ENCODE data around the gene TAF6. TPM values are rescaled to one million over a fixed set of nuclear protein-coding genes. Genes with fewer than 3 reads are reported as not detected.

Gene TAF6
- total RNA-seq, 1 donor from 2014 or later: 63.7 TPM

DNA sequence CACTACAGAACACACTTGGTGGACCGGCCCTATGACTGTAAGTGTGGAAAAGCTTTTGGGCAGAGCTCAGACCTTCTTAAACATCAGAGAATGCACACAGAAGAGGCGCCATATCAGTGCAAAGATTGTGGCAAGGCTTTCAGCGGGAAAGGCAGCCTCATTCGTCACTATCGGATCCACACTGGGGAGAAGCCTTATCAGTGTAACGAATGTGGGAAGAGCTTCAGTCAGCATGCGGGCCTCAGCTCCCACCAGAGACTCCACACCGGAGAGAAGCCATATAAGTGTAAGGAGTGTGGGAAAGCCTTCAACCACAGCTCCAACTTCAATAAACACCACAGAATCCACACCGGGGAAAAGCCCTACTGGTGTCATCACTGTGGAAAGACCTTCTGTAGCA is 55.0 kb downstream of the TAF6 start:
- no peaks in the 10 kb centered on the region for H3K27me3 Mint-ChIP-seq (ENCODE audit: low read depth)
- no peak overlapping the region for H3K4me3 Mint-ChIP-seq
- no peak for DNase-seq (ENCODE audit: low spot score in 2 of 2, unreplicated experiment in 2 of 2)
- peaks cover 6% of the 10 kb centered on the region for H3K4me1 Mint-ChIP-seq
- H3K9me3 Mint-ChIP-seq: peaks cover 17% of the 10 kb centered on the region
- peak overlapping the region; percentile 8 for H3K27ac Mint-ChIP-seq
- TF ChIP-seq, protein P1, sequence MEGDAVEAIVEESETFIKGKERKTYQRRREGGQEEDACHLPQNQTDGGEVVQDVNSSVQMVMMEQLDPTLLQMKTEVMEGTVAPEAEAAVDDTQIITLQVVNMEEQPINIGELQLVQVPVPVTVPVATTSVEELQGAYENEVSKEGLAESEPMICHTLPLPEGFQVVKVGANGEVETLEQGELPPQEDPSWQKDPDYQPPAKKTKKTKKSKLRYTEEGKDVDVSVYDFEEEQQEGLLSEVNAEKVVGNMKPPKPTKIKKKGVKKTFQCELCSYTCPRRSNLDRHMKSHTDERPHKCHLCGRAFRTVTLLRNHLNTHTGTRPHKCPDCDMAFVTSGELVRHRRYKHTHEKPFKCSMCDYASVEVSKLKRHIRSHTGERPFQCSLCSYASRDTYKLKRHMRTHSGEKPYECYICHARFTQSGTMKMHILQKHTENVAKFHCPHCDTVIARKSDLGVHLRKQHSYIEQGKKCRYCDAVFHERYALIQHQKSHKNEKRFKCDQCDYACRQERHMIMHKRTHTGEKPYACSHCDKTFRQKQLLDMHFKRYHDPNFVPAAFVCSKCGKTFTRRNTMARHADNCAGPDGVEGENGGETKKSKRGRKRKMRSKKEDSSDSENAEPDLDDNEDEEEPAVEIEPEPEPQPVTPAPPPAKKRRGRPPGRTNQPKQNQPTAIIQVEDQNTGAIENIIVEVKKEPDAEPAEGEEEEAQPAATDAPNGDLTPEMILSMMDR (IDR thresholded peaks at IDR 0.05; ENCODE audit: unreplicated experiment): no peak
- H3K36me3 Mint-ChIP-seq: peaks cover 56% of the 10 kb centered on the region

DNA sequence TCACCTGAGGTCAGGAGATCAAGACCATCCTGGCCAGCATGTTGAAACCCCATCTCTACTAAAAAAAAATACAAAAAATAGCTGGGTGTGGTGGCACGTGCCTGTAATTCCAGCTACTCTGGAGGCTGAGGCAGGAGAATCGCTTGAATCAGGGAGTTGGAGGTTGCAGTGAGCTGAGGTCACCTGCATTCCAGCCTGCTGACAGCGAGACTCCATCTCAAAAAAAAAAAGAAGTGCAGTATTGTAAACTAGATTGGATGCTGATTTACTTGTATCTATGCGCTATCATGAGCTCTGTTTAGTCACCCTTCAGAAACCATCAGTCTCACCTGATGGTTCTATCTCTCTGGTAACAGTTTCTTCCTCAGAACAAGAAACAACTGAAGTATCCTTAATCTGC is 55.8 kb downstream of the TAF6 start:
- DNase-seq (ENCODE audit: low spot score in 2 of 2, unreplicated experiment in 2 of 2): no peak
- H3K9me3 Mint-ChIP-seq: peaks cover 17% of the 10 kb centered on the region
- H3K36me3 Mint-ChIP-seq: peaks cover 63% of the 10 kb centered on the region
- H3K4me1 Mint-ChIP-seq: peaks cover 6% of the 10 kb centered on the region
- TF ChIP-seq, protein P1 (IDR thresholded peaks at IDR 0.05; ENCODE audit: unreplicated experiment): no peak
- no peak overlapping the region for H3K4me3 Mint-ChIP-seq
- H3K27ac Mint-ChIP-seq: no peak overlapping the region
- no peaks in the 10 kb centered on the region for H3K27me3 Mint-ChIP-seq (ENCODE audit: low read depth)

DNA sequence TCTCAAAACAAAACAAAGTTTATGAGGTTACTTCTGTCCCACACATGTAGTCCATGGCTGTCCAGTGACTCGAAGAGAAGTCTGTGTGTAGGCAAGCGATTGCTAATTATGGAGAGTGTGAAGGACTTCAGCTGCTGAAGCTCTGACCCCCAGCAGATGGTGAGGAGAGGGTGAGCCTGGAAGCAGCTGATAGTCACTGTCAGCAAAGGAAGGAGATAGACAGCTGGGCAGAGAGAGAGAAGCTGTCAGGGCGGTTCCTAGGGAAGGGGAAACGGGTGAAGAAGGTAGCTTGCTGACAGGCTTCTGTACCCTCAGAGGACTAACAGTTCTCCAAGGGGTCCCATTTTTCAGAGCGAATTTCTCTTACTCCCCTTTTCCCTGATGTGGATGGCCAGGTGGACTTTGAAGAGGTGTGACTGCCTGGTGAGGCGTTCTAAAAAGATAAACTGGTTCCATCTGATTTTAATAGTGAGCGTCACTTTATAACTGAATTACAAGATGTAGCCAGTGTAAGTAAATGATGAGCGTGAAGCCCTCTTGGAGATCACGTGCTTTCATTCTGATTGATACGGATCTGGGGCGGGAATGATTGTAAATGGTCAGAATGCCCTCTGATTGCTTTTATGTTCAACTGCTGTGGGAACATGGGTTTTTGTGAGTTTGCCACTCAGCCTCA is 57.5 kb downstream of the TAF6 start:
- H3K36me3 Mint-ChIP-seq: peaks cover 59% of the 10 kb centered on the region
- H3K9me3 Mint-ChIP-seq: peaks cover 7% of the 10 kb centered on the region
- no peaks in the 10 kb centered on the region for H3K27me3 Mint-ChIP-seq (ENCODE audit: low read depth)
- DNase-seq (ENCODE audit: low spot score in 2 of 2, unreplicated experiment in 2 of 2): no peak
- peaks cover 6% of the 10 kb centered on the region for H3K4me1 Mint-ChIP-seq
- TF ChIP-seq, protein P1 (IDR thresholded peaks at IDR 0.05; ENCODE audit: unreplicated experiment): no peak
- no peak overlapping the region for H3K27ac Mint-ChIP-seq
- H3K4me3 Mint-ChIP-seq: no peak overlapping the region

DNA sequence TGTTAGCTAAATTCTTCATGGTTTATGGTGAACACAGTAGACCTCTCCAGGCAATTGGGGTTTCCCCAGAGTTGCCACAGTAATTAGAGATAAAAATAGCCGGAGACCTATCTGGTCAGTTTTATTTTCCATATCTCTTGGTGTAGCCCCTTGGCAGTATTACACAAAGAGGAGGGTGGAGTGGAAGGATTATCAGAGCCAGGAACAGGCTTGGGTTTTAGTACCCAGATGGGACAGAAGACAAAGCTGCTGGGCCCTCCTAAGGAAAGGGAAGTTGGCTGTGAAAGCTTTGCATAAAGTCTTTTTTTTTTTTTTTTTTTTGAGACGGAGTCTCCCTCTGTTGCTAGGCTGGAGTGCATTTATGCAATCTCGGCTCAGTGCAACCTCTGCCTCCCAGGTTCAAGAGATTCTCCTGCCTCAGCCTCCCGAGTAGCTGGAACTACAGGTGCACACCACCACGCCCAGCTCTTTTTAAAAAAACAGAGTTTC is 59.9 kb downstream of the TAF6 start:
- peaks cover 46% of the 10 kb centered on the region for H3K36me3 Mint-ChIP-seq
- TF ChIP-seq, protein P1 (IDR thresholded peaks at IDR 0.05; ENCODE audit: unreplicated experiment): no peak
- H3K27me3 Mint-ChIP-seq (ENCODE audit: low read depth): no peaks in the 10 kb centered on the region
- H3K27ac Mint-ChIP-seq: no peak overlapping the region
- H3K4me1 Mint-ChIP-seq: no peaks in the 10 kb centered on the region
- no peak overlapping the region for H3K4me3 Mint-ChIP-seq
- peaks cover 3% of the 10 kb centered on the region for H3K9me3 Mint-ChIP-seq
- no peak for DNase-seq (ENCODE audit: low spot score in 2 of 2, unreplicated experiment in 2 of 2)

Small RNA genes lying within 50 kb of the gene (microRNA-seq; reads per million reads assigned to microRNA genes)
- gene MIR106B (9,726 reads per million, percentile 96 among the genes with 10 or more reads in this experiment), gene MIR25 (1,029 reads per million, percentile 81 among the genes with 10 or more reads in this experiment), gene MIR4658 (not detected), gene MIR93 (14,691 reads per million, percentile 96 among the genes with 10 or more reads in this experiment)

Other genes with a start within 250 kb of the TAF6 start
- 0.20 to 0.63 TPM (median 0.24 TPM) in 3 replicates for gene OR2AE1, start 242.3 kb downstream of the TAF6 start, total RNA-seq
- 13.1 to 14.1 TPM (median 13.6 TPM) in 3 replicates for gene TRIM4, start 199.8 kb downstream of the TAF6 start, total RNA-seq
- 0.27 to 0.54 TPM in 2 of 3 replicates, not detected in the other for gene GJC3, start 189.7 kb downstream of the TAF6 start, total RNA-seq
- 0.27 to 0.56 TPM in 2 of 3 replicates, not detected in the other for gene AZGP1, start 143.3 kb downstream of the TAF6 start, total RNA-seq
- 143 to 149 TPM (median 143 TPM) in 3 replicates for gene ZKSCAN1, start 103.8 kb downstream of the TAF6 start, total RNA-seq
- 17.0 to 17.6 TPM (median 17.4 TPM) in 3 replicates for gene ZSCAN21, start 69.6 kb downstream of the TAF6 start, total RNA-seq
- gene ZNF3, start 37.6 kb downstream of the TAF6 start, total RNA-seq: 78.6 to 85.9 TPM (median 81.1 TPM) in 3 replicates
- gene COPS6, start 30.4 kb downstream of the TAF6 start, total RNA-seq: 96.4 to 103 TPM (median 97.7 TPM) in 3 replicates
- 170 to 172 TPM (median 171 TPM) in 3 replicates for gene MCM7, start 18.0 kb downstream of the TAF6 start, total RNA-seq
- 23.5 to 26.8 TPM (median 25.6 TPM) in 3 replicates for gene AP4M1, start 17.7 kb downstream of the TAF6 start, total RNA-seq
- gene CNPY4, start 276 bp upstream of the TAF6 start, total RNA-seq: 26.1 to 27.9 TPM (median 27.4 TPM) in 3 replicates
- gene MBLAC1, start 7.6 kb upstream of the TAF6 start, total RNA-seq: 2.9 to 3.5 TPM (median 2.9 TPM) in 3 replicates
- 97.2 to 109 TPM (median 105 TPM) in 3 replicates for gene LAMTOR4, start 29.6 kb upstream of the TAF6 start, total RNA-seq
- 22.0 to 23.6 TPM (median 23.3 TPM) in 3 replicates for gene TRAPPC14, start 39.4 kb upstream of the TAF6 start, total RNA-seq
- 9.4 to 10.1 TPM (median 9.4 TPM) in 3 replicates for gene GAL3ST4, start 49.3 kb upstream of the TAF6 start, total RNA-seq
- 49.8 to 50.6 TPM (median 50.0 TPM) in 3 replicates for gene GPC2, start 58.0 kb upstream of the TAF6 start, total RNA-seq
- gene STAG3, start 58.6 kb upstream of the TAF6 start, total RNA-seq: 0.94 to 1.9 TPM (median 1.4 TPM) in 3 replicates
- gene PVRIG, start 100.6 kb upstream of the TAF6 start, total RNA-seq: not detected in 3 replicates
- gene SPDYE3, start 188.3 kb upstream of the TAF6 start, total RNA-seq: not detected in 3 replicates
- 52.8 to 56.3 TPM (median 54.5 TPM) in 3 replicates for gene PILRB, start 238.8 kb upstream of the TAF6 start, total RNA-seq